ENCODE results near the gene ZC3H13.
"Not testable (repeated sequence)": the region's sequence is repeated elsewhere in the genome, so short reads cannot be mapped to it uniquely, and the experiment has no call there.

The ZC3H13 gene

DNA sequence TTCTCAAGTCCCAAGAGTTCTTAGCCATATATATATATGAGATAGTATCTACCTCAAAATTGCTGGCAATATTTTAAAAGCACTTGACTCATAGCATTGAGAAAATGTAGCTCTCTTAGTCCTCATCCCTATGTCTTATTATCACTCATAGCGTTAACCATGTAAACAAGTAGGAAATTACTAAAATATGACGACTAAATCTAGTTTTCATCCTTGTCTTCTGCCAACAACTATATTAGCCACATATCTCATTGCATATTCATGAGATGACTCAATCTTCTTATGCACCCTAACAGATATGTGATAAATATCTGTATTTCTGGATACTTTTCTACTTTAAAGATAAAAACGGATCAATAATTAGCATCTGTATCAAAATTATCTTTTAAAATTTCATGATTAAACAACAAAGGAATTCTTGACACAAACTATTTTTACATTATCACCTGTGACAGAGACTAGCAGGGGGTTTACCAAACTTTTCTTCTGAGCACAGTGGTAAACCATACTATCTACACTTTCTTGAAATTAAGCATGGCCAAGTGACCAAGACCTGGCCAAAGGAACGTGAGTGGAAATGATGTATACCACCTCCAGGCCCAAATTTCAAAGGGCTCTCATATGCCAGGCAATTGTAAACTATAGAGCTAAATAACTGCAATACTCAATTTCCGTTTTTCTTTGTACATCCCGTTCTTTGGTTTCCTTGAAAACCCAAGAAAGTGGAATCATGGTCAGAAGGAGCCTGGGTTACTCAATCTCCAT, 45.7 kb downstream of the ZC3H13 start:
- DNase-seq = no peak

- DNase-seq = no peak
These were observed 48.1 kb downstream of the ZC3H13 start for GRCh38 chr13:46004491-46004890.

- DNase-seq = no peak
These were observed 55.9 kb downstream of the ZC3H13 start for GRCh38 chr13:45996631-45997030.

GRCh38 chr13:45995245-45995644, 57.3 kb downstream of the ZC3H13 start:
- DNase-seq = no peak

- DNase-seq = no peak
These were observed 57.8 kb downstream of the ZC3H13 start for GRCh38 chr13:45994752-45995151.

GRCh38 chr13:45989607-45990006, 62.9 kb downstream of the ZC3H13 start:
- DNase-seq = no peak

DNA sequence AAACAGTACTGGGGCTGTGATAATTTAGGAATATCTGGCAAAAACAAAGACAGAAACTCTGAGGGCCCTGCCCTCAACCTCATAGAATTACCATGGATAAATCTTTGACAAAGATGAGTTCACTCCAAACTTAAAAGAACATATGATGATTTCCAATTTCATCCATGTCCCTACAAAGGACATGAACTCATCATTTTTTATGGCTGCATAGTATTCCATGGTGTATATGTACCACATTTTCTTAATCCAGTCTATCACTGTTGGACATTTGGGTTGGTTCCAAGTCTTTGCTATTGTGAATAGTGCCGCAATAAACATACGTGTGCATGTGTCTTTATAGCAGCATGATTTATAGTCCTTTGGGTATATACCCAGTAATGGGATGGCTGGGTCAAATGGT, 71.4 kb downstream of the ZC3H13 start:
- DNase-seq = not testable (repeated sequence)

DNA sequence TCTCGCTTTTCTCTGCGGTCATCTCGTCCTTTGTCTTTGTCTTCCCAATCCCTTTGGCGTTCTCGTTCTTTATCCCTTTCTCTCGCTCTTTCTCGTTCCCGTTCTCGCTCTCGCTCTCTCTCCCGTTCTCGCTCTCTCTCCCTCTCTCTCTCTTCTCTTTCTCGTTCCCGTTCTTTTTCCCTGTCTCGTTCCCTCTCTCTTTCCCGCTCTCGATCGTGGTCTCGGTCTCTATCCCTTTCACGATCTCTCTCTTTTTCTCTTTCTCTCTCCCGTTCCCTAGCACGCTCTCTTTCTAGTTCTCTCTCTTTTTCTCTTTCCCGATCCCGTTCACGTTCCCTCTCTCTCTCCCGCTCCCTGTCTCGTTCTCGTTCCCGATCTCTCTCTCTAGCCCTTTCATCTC, 77.2 kb downstream of the ZC3H13 start:
- DNase-seq = no peak

GRCh38 chr13:45974500-45974899, 78.0 kb downstream of the ZC3H13 start:
- DNase-seq = no peak

- DNase-seq = no peak
These were observed 85.0 kb downstream of the ZC3H13 start for GRCh38 chr13:45967589-45967988.

- no peak for DNase-seq
These were observed 85.8 kb downstream of the ZC3H13 start for GRCh38 chr13:45966715-45967114.

- no peak for DNase-seq
These were observed 91.1 kb downstream of the ZC3H13 start for GRCh38 chr13:45961468-45961867.

GRCh38 chr13:45954836-45955800, 97.4 kb downstream of the ZC3H13 start:
- DNase-seq = no peak

- no peak for DNase-seq
These were observed 99.5 kb downstream of the ZC3H13 start for GRCh38 chr13:45953082-45953481.

GRCh38 chr13:45951724-45952123, 100.8 kb downstream of the ZC3H13 start:
- DNase-seq = no peak

GRCh38 chr13:45951166-45951565, 101.4 kb downstream of the ZC3H13 start:
- DNase-seq = no peak

DNA sequence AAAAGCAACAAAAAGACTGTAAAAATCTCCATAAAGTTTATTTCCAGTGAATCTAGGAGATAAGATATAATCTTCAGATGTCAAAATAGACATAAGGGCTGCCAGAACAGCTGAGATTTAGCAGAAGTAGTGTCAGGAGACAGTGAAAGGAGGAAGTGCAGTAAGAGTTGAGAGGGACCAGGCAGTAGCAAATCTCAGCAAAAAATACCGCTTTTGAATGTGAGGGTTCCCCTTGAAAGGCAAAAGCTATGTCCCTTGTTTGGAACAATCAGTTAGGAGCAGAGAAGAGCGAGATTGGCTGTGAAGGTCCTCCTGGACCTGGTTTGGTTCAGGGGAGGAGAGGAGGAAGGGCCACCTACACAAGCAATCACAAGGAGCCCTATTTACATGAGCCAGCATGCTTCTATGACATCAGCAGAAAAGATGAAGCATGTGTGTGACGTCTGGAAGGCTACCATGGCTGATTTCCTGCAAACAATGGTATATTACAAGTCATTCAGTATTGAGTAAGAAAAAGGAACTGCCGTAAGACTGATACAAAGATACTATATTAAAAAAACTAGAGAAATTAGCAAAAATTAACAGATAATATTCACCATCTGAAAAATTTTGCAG, 102.1 kb downstream of the ZC3H13 start:
- no peak for DNase-seq

DNA sequence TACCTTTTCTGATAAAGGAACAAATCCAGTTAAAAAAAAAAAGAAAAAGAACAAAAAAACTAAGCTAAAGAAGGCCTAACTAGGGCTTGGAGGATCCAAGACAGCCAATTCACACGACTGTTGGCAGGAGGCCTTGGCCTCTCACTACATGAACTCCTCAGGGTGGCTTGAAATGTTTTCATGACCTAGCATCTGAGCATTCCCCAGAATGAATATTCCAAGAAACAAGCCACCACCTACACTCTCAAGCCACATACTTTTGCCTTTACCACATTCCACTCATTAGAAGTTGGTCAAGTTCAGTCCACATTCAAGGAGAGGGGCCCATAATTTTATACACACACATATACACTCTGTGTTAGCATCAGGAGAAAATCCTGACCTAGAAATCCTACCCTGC, 103.4 kb downstream of the ZC3H13 start:
- no peak for DNase-seq

DNA sequence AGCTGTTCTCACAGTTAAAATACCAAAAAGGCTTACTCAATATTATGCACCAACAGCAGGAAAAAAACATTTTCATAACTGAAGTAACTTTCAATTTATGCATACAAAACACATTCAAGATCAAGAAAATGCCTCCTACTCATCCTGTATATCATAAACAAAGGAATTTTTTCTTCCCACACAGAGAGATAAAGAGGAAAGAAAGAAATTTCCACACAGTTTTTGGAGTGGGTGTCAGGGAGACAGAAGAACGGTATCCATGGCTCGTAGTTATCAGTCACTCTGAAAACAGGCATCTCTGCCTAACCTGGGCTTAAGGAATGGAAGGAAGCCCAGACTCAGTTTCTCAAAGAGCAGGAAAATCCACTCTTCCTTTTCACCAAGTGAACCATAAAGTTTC, 108.6 kb downstream of the ZC3H13 start:
- DNase-seq = no peak

- DNase-seq = no peak
These were observed 109.4 kb downstream of the ZC3H13 start for GRCh38 chr13:45943120-45943519.

DNA sequence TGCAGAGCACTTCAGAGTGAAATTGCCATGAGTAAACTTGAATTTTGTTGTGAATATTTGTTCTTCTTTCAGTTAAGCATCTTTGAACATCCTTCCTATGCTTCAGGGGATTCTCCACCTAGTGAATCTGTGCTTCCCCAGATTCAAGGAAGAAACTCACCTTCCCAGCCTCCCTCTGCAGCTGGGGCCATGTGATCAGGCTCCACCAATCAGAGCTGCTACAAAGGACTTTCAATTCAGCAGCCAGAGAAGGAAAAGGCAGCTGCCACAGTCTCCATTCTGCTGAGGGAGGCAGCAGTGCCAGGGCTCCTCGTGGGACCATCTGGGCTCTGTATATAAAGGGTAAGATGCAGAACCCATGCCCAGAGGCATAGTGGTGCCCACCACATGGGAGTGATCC, 111.3 kb downstream of the ZC3H13 start:
- no peak for DNase-seq

- no peak for DNase-seq
These were observed 112.5 kb downstream of the ZC3H13 start for GRCh38 chr13:45940061-45940460.

DNA sequence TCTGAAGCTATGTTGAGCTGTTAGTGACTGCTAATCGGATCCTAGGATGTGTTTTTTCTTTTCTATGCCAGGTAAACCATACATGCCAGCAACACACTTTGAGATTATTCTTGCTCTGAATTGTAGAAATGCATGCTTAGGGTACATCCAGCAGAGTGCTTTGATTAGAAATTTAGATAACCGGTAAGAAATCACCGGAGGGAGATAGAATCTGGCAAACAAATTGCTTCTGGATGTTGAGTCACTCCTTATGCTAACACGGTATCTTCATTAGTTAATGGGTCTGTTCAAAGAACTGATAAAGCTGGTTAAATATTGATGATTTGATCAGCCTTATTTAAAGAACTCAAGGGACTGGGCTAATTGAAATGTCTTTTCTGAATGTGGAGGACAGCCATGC, 115.9 kb downstream of the ZC3H13 start:
- DNase-seq = no peak

DNA sequence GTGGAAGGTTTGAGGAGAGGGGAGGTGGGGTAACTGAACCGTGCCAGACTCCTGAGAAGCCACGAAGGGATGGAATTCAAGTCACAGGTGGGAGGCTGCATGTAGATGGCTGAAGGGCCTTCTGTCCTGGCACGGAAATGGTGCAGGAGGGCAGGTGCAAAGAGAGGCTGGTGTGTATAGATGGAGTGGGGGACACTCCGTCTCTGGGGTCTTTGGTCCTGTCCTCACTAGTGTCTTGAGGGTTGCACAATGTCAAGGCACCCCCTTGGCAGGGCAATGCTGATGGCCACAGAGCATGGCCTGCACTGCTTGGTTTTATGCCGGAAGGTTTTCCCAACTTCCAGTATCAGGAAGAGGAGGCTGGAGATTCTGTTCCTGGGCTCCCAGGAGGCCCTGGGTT, 118.3 kb downstream of the ZC3H13 start:
- no peak for DNase-seq
